ENCODE measurements around the gene BRPF3. TPM values are rescaled to one million over a fixed set of nuclear protein-coding genes. Genes with fewer than 3 reads are reported as not detected.

BRPF3 gene
- total RNA-seq, 1 donor from 2014 or later: 32.0 TPM

DNA sequence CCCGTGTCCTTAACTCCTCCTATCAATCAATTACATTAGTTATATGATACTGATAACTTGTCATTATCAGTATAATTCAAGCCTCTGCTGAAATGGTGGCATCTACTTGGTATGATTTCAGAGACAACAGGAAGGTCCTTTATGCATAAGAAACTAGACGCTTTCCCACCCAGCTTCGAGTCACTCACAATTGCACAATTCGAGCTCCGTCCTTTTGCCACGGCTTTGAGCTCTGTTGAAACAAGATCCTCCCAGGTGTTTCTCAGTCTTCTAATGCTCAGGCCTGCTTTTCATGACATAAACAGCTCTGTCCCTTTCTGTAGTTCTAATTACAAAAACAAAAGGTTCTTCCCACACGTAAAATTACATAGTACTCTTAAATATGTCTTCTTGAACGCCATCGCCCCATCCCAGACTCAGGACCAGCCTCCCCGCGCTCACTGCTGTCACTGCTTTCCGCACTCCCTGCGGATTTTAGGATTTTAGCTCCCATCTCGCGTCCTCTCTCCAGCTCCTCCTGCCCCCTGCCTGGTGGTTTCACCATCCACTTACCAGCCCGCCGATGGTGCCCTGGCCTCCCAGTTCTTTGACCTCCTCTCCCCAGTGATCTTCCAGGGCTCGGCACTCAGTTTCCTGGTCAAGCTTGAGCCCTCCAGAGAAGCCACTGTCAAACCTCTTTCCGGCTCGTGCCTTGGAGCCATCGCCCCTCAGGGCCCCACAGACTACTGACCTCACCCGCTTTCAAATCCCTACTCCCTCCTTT lies 50.1 kb downstream of the BRPF3 start:
- no peak for DNase-seq (ENCODE audit: low read depth)
- H3K79me2 ChIP-seq (ENCODE audit: insufficient read depth, low read length): no peaks in the 10 kb centered on the region
- no peaks in the 10 kb centered on the region for H4K20me1 ChIP-seq (ENCODE audit: insufficient read depth, low read length)
- no peaks in the 10 kb centered on the region for H3K27me3 ChIP-seq (ENCODE audit: insufficient read depth, low read length)
- Mint-ChIP-seq H3K27ac (ENCODE audit: unreplicated experiment) (no peak overlapping the region), H3K4me3 (ENCODE audit: unreplicated experiment) (no peak overlapping the region), H3K27me3 (ENCODE audit: low read depth, unreplicated experiment) (peaks cover 7% of the 10 kb centered on the region), H3K9me3 (ENCODE audit: unreplicated experiment) (no peaks in the 10 kb centered on the region), H3K36me3 (ENCODE audit: low read depth, unreplicated experiment) (no peaks in the 10 kb centered on the region), H3K4me1 (ENCODE audit: low read depth, unreplicated experiment) (peaks cover 8% of the 10 kb centered on the region)
- H3K4me2 ChIP-seq (ENCODE audit: low read length): no peak overlapping the region
- no peak overlapping the region for H3K4me3 ChIP-seq (ENCODE audit: insufficient read depth, low read depth, low read length)
- FAIRE-seq: no peak
- H3K36me3 ChIP-seq (ENCODE audit: insufficient read depth, low read length): no peaks in the 10 kb centered on the region
- TF ChIP-seq EZH2 (IDR thresholded peaks at IDR 0.05; ENCODE audit: insufficient read depth, low read length): no peak
- no peak overlapping the region for H3K27ac ChIP-seq (ENCODE audit: low read depth, low read length)
- no peaks in the 10 kb centered on the region for H3K9me3 ChIP-seq (ENCODE audit: insufficient read depth, low read depth, low read length)
- no peak overlapping the region for H2AFZ ChIP-seq (ENCODE audit: low read depth, low read length)
- peaks cover 6% of the 10 kb centered on the region for H3K4me1 ChIP-seq (ENCODE audit: insufficient read depth, low read length)
- no peak overlapping the region for H3K9ac ChIP-seq (ENCODE audit: low read length)

DNA sequence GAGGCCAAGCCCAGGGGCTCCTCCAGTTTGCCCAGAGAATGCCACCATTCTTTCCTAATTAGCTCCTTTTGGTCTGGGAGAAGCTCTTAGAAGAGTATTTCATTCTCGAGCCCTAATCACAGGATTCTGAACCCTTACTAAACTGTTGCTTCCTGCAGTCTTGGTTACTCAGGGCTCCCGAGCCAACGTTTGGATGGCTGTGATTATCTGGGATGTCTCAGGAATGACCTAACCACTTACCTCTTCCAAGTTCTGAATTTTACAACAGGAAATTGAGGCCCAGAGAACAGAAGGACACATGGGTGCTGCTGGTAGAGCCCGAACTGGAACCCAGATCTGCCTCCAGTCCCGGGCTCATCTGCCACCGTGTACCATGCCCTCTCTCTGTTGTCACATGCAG lies 51.1 kb downstream of the BRPF3 start:
- H3K9me3 Mint-ChIP-seq (ENCODE audit: unreplicated experiment): no peaks in the 10 kb centered on the region
- H3K4me2 ChIP-seq (ENCODE audit: low read length): no peak overlapping the region
- H3K36me3 Mint-ChIP-seq (ENCODE audit: low read depth, unreplicated experiment): no peaks in the 10 kb centered on the region
- no peaks in the 10 kb centered on the region for H3K9me3 ChIP-seq (ENCODE audit: insufficient read depth, low read depth, low read length)
- no peak overlapping the region for H3K27ac Mint-ChIP-seq (ENCODE audit: unreplicated experiment)
- H3K27ac ChIP-seq (ENCODE audit: low read depth, low read length): no peak overlapping the region
- H3K4me3 Mint-ChIP-seq (ENCODE audit: unreplicated experiment): no peak overlapping the region
- H2AFZ ChIP-seq (ENCODE audit: low read depth, low read length): no peak overlapping the region
- no peaks in the 10 kb centered on the region for H3K27me3 ChIP-seq (ENCODE audit: insufficient read depth, low read length)
- DNase-seq (ENCODE audit: low read depth) (peak; percentile 4), FAIRE-seq (no peak)
- H3K4me3 ChIP-seq (ENCODE audit: insufficient read depth, low read depth, low read length): no peak overlapping the region
- no peak overlapping the region for H3K9ac ChIP-seq (ENCODE audit: low read length)
- no peak for TF ChIP-seq CTCF (IDR thresholded peaks at IDR 0.05; ENCODE audit: insufficient read depth, low read depth, low read length)
- TF ChIP-seq EZH2 (IDR thresholded peaks at IDR 0.05; ENCODE audit: insufficient read depth, low read length): no peak
- H3K4me1 Mint-ChIP-seq (ENCODE audit: low read depth, unreplicated experiment): peaks cover 6% of the 10 kb centered on the region
- H3K79me2 ChIP-seq (ENCODE audit: insufficient read depth, low read length): no peaks in the 10 kb centered on the region
- H3K36me3 ChIP-seq (ENCODE audit: insufficient read depth, low read length): no peaks in the 10 kb centered on the region
- H3K4me1 ChIP-seq (ENCODE audit: insufficient read depth, low read length): peaks cover 6% of the 10 kb centered on the region
- peaks cover 7% of the 10 kb centered on the region for H3K27me3 Mint-ChIP-seq (ENCODE audit: low read depth, unreplicated experiment)
- no peaks in the 10 kb centered on the region for H4K20me1 ChIP-seq (ENCODE audit: insufficient read depth, low read length)

GRCh38 chr6:36248980-36249379 lies 52.4 kb downstream of the BRPF3 start:
- no peak for FAIRE-seq
- no peak overlapping the region for H2AFZ ChIP-seq (ENCODE audit: low read depth, low read length)
- Mint-ChIP-seq H3K4me3 (ENCODE audit: unreplicated experiment) (no peak overlapping the region), H3K4me1 (ENCODE audit: low read depth, unreplicated experiment) (peaks cover 3% of the 10 kb centered on the region), H3K36me3 (ENCODE audit: low read depth, unreplicated experiment) (no peaks in the 10 kb centered on the region), H3K27me3 (ENCODE audit: low read depth, unreplicated experiment) (peaks cover 4% of the 10 kb centered on the region), H3K9me3 (ENCODE audit: unreplicated experiment) (no peaks in the 10 kb centered on the region), H3K27ac (ENCODE audit: unreplicated experiment) (no peak overlapping the region)
- TF ChIP-seq EZH2 (IDR thresholded peaks at IDR 0.05; ENCODE audit: insufficient read depth, low read length) (no peak), CTCF (IDR thresholded peaks at IDR 0.05; ENCODE audit: insufficient read depth, low read depth, low read length) (peak; percentile 6)
- H3K9me3 ChIP-seq (ENCODE audit: insufficient read depth, low read depth, low read length): no peaks in the 10 kb centered on the region
- H3K4me2 ChIP-seq (ENCODE audit: low read length): peak overlapping the region; percentile 37
- no peaks in the 10 kb centered on the region for H3K36me3 ChIP-seq (ENCODE audit: insufficient read depth, low read length)
- H4K20me1 ChIP-seq (ENCODE audit: insufficient read depth, low read length): no peaks in the 10 kb centered on the region
- no peaks in the 10 kb centered on the region for H3K27me3 ChIP-seq (ENCODE audit: insufficient read depth, low read length)
- H3K79me2 ChIP-seq (ENCODE audit: insufficient read depth, low read length): no peaks in the 10 kb centered on the region
- no peak for DNase-seq (ENCODE audit: low read depth)
- no peak overlapping the region for H3K27ac ChIP-seq (ENCODE audit: low read depth, low read length)
- H3K4me3 ChIP-seq (ENCODE audit: insufficient read depth, low read depth, low read length): no peak overlapping the region
- peaks cover 6% of the 10 kb centered on the region for H3K4me1 ChIP-seq (ENCODE audit: insufficient read depth, low read length)
- H3K9ac ChIP-seq (ENCODE audit: low read length): no peak overlapping the region

All from astrocyte (in vitro differentiated cells and primary cell).